Endothelial cell (in vitro differentiated cells): ENCODE data around the gene PAPPA. TPM values are rescaled to one million over a fixed set of nuclear protein-coding genes. Genes with fewer than 3 reads are reported as not detected.

Experiments
- DNase-seq: peaks from one replicate; pipeline ENCODE4 v3.0.0; 2021; ENCODE audit warnings: low spot score
- H3K27ac Mint-ChIP-seq: one replicate; pipeline ENCODE4 v1.8.0; 2021; ENCODE audit warnings: mixed read lengths, inconsistent platforms; ENCODE audit not compliant: unreplicated experiment
- H3K27me3 Mint-ChIP-seq: one replicate; pipeline ENCODE4 v1.8.0; 2021; ENCODE audit warnings: mild to moderate bottlenecking, moderate library complexity, mixed read lengths, inconsistent platforms; ENCODE audit not compliant: unreplicated experiment
- H3K36me3 Mint-ChIP-seq: one replicate; pipeline ENCODE4 v1.8.0; 2021; ENCODE audit warnings: mild to moderate bottlenecking, low read depth, mixed read lengths, inconsistent platforms; ENCODE audit not compliant: unreplicated experiment
- H3K4me1 Mint-ChIP-seq: one replicate; pipeline ENCODE4 v1.8.0; 2021; ENCODE audit warnings: mild to moderate bottlenecking, mixed read lengths, inconsistent platforms; ENCODE audit not compliant: unreplicated experiment
- H3K4me3 Mint-ChIP-seq: one replicate; pipeline ENCODE4 v1.8.0; 2021; ENCODE audit warnings: mild to moderate bottlenecking, mixed read lengths, inconsistent platforms; ENCODE audit not compliant: unreplicated experiment
- H3K9me3 Mint-ChIP-seq: one replicate; pipeline ENCODE4 v1.8.0; 2021; ENCODE audit warnings: mixed read lengths, inconsistent platforms; ENCODE audit not compliant: unreplicated experiment
- long read RNA-seq: library from polyadenylated mRNA; unstranded; transcript quantifications from one replicate; pipeline ENCODE4 v2.0.0, GENCODE V29; 2020; ENCODE audit not compliant: unreplicated experiment
- total RNA-seq: library from RNA; stranded (reverse); fragmentation: NEBNext Ultra II Directional; extraction: Animal tissue kit (Norgen Biotek cat#: 25700); gene quantifications from one replicate; pipeline ENCODE4 v1.2.1, GENCODE V29; 2021; ENCODE audit not compliant: unreplicated experiment
- TF ChIP-seq, protein P1 (sequence below): fragments of 200-600 bp; sonication (generic); IDR thresholded peaks from one replicate; pipeline ENCODE4 v1.5.0; 2021; ENCODE audit warnings: antibody characterized with exemption; ENCODE audit not compliant: unreplicated experiment

PAPPA gene, protein sequence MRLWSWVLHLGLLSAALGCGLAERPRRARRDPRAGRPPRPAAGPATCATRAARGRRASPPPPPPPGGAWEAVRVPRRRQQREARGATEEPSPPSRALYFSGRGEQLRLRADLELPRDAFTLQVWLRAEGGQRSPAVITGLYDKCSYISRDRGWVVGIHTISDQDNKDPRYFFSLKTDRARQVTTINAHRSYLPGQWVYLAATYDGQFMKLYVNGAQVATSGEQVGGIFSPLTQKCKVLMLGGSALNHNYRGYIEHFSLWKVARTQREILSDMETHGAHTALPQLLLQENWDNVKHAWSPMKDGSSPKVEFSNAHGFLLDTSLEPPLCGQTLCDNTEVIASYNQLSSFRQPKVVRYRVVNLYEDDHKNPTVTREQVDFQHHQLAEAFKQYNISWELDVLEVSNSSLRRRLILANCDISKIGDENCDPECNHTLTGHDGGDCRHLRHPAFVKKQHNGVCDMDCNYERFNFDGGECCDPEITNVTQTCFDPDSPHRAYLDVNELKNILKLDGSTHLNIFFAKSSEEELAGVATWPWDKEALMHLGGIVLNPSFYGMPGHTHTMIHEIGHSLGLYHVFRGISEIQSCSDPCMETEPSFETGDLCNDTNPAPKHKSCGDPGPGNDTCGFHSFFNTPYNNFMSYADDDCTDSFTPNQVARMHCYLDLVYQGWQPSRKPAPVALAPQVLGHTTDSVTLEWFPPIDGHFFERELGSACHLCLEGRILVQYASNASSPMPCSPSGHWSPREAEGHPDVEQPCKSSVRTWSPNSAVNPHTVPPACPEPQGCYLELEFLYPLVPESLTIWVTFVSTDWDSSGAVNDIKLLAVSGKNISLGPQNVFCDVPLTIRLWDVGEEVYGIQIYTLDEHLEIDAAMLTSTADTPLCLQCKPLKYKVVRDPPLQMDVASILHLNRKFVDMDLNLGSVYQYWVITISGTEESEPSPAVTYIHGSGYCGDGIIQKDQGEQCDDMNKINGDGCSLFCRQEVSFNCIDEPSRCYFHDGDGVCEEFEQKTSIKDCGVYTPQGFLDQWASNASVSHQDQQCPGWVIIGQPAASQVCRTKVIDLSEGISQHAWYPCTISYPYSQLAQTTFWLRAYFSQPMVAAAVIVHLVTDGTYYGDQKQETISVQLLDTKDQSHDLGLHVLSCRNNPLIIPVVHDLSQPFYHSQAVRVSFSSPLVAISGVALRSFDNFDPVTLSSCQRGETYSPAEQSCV (N-terminal part only)
- 1.4 TPM for total RNA-seq
- long read RNA-seq: 0 reads

DNA sequence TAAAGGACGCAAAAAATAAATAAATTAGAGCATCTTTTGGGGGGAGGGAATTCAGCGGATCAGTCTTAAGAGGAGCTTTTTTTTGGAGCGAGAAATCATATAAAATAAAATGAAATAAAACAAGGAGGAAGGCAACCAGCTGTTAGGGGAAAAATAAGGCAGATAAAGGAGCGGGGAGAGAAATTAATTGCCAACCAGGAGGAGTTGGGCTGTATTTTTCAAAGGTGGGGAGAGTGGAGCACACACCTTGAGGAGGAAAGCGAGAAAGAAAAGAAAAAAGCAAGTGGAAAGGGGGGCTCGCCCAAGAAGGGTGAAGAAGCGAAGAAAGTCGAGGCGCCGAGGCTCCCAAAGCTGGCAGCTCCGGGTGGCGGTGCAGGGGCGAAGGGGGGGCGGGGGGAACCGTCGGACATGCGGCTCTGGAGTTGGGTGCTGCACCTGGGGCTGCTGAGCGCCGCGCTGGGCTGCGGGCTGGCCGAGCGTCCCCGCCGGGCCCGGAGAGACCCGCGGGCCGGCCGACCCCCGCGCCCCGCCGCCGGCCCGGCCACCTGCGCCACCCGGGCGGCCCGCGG, at the start of gene PAPPA:
PAPPA (plus strand) TSS at position 27 of the 569 bp plus-strand sequence; CDS start at position 409, 382 bp downstream.
- no peaks in the 10 kb centered on the region for H3K36me3 Mint-ChIP-seq
- H3K27ac Mint-ChIP-seq: no peak within 1 kb of the TSS
- H3K4me1 Mint-ChIP-seq: peaks cover 17% of the 10 kb centered on the region
- DNase-seq: no peak
- H3K9me3 Mint-ChIP-seq: no peaks in the 10 kb centered on the region
- peaks cover 10% of the 10 kb centered on the region for H3K27me3 Mint-ChIP-seq
- TF ChIP-seq, protein P1, sequence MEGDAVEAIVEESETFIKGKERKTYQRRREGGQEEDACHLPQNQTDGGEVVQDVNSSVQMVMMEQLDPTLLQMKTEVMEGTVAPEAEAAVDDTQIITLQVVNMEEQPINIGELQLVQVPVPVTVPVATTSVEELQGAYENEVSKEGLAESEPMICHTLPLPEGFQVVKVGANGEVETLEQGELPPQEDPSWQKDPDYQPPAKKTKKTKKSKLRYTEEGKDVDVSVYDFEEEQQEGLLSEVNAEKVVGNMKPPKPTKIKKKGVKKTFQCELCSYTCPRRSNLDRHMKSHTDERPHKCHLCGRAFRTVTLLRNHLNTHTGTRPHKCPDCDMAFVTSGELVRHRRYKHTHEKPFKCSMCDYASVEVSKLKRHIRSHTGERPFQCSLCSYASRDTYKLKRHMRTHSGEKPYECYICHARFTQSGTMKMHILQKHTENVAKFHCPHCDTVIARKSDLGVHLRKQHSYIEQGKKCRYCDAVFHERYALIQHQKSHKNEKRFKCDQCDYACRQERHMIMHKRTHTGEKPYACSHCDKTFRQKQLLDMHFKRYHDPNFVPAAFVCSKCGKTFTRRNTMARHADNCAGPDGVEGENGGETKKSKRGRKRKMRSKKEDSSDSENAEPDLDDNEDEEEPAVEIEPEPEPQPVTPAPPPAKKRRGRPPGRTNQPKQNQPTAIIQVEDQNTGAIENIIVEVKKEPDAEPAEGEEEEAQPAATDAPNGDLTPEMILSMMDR: no peak
- peak within 1 kb of the TSS; percentile 91 for H3K4me3 Mint-ChIP-seq

DNA sequence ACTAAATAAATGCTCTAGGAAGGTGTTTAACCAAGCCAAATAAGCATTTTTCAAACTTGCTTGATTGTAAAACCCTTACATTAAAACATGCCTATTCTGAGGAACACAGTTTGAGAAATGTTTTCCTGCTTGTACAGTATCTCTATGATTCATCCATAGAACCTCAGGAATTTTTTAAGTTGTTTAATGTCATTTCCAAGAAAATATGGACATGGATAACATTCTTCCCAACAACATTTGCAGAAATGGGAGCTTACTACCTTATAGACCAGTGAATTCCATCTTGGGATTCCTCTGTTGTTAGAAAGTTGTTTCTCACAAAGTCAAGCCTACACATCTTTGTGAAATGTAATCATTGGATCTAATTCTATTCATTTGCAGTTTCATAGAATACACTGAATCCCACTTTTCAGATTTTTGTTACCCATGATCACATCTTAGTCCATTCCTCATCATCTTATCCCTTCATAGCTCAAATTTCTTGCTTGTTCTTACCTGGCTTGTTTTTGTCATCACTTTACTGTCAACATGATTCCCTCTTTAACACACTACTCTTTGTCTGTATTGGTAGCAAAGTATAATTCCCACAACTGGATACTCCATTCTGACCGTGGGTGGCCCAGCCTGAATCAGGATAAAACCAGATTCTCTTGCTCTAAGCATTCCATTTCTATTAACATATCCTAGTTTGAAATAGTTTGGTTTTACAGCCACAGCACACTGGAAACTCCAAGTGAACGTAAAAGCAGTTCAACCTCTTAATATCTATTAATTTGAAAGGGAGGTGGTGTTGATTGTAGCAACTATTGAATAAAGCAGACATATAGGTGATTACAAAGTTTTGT, 49.4 kb upstream of the PAPPA start:
- H3K4me3 Mint-ChIP-seq: no peak overlapping the region
- no peaks in the 10 kb centered on the region for H3K9me3 Mint-ChIP-seq
- H3K27ac Mint-ChIP-seq: no peak overlapping the region
- DNase-seq: no peak
- H3K4me1 Mint-ChIP-seq: no peaks in the 10 kb centered on the region
- H3K36me3 Mint-ChIP-seq: no peaks in the 10 kb centered on the region
- TF ChIP-seq, protein P1: no peak
- peaks cover 2% of the 10 kb centered on the region for H3K27me3 Mint-ChIP-seq

DNA sequence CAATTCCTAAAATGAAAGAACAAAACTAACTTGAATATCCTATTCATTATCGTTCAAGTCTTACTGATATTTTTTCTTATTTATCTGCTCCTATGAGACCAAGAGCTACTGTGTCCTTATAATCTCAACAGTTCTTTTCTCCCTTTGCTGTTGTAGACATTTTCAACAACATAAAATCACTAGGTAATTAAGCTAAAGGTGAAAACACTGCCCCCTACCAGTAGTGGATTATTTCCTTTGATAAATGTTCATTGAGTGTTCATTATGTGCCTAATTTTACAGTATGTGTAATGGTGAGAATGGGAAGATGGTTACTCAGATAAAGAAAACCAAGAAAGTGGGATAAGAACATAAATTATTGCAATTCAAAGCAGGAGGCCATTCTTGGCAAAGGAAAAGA, 41.4 kb upstream of the PAPPA start:
- H3K27me3 Mint-ChIP-seq: no peaks in the 10 kb centered on the region
- DNase-seq: no peak
- H3K4me1 Mint-ChIP-seq: no peaks in the 10 kb centered on the region
- no peaks in the 10 kb centered on the region for H3K36me3 Mint-ChIP-seq
- no peak overlapping the region for H3K4me3 Mint-ChIP-seq
- TF ChIP-seq, protein P1: peak; percentile 45
- H3K27ac Mint-ChIP-seq: no peak overlapping the region
- no peaks in the 10 kb centered on the region for H3K9me3 Mint-ChIP-seq

DNA sequence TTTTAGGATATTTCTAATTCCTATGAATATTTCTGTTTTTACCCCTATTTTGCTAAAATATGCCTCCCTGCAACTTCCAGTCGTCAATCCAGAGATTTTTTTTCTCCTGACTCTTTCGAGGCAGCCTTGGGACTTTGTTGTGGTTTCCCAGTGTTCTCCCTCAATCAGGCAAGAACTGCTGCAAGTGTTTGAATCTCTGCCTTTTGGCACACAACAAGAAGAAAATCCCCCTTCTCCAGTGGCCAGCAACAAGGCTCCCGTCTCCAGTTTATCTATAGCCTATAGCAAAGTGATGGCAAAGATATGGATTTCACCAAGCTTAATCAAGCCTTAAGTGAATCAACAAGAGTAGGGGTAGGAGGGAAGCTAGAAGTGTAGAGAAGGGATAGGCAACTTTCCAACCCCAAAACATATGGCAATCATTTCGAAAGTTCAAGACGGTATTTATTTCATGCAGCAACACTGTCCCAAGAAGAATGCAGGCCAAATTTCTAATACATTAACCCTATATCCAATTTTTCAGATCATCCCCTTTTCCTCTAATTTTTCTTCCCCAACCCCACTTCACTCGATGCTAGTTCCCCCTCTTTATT, 37.7 kb upstream of the PAPPA start:
- Mint-ChIP-seq H3K9me3 (no peaks in the 10 kb centered on the region), H3K36me3 (no peaks in the 10 kb centered on the region), H3K4me3 (no peak overlapping the region), H3K4me1 (no peaks in the 10 kb centered on the region), H3K27me3 (peaks cover 2% of the 10 kb centered on the region), H3K27ac (no peak overlapping the region)
- TF ChIP-seq, protein P1: no peak
- DNase-seq: no peak
